ENCODE data around the gene SOCS1.
A peak's percentile ranks its signal among the peaks of the same experiment; 100 is the strongest.

The SOCS1 gene

DNA sequence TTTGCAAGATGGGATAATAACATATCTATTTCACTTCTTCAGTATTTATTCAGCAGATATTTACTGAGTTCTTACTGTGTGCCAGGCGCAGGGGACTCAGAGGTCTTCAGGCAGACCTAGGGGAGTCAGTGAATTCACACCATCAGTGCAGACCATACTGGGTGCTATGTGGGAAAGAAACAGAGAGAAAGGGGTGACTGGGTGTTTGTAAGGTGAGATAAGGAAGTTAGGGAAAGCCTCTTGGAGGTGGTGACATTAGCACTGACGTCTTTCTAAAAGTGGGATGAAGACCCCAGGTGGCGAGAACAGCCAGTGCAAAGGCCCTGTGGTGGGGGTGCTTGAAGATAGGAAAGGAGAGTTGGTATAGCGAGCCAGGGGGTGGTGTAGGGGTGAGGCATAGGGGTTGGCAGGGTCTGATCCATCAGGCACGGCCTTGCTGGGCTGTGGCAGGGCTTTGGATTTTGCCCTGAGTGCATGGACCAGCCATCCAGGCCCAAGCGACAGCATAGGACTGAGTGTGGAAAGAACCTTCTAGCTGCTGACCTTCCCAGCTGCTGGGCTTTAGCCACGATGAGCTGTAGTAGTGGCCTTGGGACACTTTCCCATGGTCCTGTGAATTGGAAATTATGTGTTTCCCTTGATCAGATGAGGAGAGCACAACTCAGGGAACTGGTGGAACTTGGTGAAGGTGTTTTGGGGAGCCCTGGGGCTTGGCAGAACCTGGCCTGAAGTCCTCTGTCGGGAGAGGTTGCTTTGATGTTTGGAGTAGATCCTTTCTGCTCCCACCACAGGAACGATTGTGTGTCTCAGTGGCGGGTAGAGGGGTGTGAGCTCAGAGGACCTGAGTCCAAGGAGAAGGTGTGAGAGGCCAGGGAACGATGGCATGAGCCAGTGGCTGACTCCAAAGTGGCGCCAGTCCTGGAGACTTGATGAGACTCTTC is 3.9 kb upstream of the SOCS1 start:
- DNase-seq = no peak

DNA sequence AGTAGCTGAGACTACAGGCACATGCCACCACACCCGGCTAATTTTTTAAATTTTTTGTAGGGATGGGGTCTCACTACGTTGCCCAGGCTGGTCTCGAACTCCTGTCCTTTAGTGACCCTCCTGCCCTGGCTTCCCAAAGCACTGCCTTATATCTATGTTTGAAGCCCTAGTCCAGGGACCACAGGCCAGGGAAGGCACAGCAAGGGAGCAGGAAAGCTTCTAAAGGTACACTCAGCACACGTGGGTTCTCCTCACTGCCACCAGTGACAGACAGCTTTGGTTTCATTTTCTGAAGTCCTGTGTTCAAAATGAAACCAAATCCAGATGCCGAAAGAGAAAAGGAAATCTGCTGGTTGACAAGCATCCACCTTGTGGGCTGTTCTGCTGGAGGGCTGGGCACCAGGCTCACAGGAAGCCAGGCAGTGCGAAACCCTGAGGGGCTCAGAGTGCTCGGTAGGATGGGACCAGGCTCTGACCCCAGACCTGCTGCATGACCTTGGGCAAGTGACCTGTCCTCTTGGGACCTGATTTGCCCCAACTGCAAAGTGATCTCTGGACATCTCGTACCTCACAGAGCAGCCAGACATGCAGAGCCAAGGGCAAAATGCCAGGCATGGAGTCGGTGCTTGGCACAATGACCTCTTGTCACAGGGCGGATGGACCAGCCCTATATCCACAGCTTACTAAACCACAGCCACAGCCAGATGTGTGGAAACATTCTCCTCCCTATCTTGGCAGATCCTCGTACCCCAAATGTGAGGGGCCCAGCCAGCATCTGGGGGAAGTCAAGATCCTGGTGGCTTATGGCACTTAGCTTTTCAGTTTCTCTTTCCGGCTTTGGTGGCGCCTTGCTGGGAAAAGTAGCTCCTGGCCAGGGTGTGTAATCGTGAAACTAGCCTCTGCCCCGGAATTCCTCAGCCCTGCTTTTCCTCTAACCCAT is 2.8 kb upstream of the SOCS1 start:
- peak in 1 of 2 donors; percentile 67 for DNase-seq

DNA sequence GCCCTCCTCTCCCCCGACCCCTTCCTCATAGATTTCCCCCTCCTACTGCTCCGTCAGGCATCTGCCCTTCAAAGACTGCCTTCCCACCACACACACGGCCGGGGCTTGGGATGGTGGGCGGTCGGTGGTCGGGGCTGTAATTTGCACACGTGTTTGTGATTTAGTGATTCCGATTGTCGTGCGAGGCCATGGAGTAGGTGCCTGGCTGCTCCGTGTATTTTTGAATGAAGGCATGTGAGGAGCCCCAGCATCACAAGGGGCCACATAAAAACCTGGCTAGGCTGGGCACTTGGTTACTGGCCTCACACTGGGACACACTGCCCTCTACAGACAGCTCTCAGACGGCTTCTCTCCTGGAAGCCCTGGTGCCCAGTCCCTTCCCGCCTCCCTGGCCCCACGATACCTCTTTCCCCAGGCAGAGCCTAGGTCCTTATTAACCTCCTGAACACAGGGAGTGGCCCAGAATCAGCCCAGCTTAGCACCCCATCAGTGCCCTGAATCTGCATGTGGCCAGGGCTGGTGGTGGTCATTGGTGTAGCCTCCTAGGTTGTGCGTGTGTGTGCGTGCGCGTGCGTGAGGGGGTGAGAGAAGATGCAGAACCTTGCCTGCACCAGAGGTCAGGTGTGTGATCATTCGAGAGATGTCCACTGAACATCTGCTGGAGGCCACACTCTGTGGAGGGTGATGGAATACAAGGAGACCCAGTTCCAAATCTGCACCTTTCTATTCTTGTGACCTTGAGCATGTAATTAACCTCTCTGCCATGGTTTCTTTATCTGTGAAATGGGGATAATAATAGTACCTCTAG is 1.3 kb upstream of the SOCS1 start:
- DNase-seq = peak; percentile 68 to 69

- no peak for DNase-seq
Observed at GRCh38 chr16:11256661-11257130, 692 bp upstream of the SOCS1 start.

GRCh38 chr16:11254913-11255736 is 879 bp downstream of the SOCS1 start:
- DNase-seq = peak; percentile 67

- no peak for DNase-seq
Observed at GRCh38 chr16:11253995-11254912, 1.8 kb downstream of the SOCS1 start.

- DNase-seq = peak; percentile 57 to 64
Observed at GRCh38 chr16:11253009-11253994, 2.7 kb downstream of the SOCS1 start.

GRCh38 chr16:11252482-11252931 is 3.5 kb downstream of the SOCS1 start:
- DNase-seq = no peak

GRCh38 chr16:11251525-11252481 is 4.2 kb downstream of the SOCS1 start:
- DNase-seq = peak; percentile 79

GRCh38 chr16:11250786-11251524 is 5.0 kb downstream of the SOCS1 start:
- DNase-seq = no peak

DNA sequence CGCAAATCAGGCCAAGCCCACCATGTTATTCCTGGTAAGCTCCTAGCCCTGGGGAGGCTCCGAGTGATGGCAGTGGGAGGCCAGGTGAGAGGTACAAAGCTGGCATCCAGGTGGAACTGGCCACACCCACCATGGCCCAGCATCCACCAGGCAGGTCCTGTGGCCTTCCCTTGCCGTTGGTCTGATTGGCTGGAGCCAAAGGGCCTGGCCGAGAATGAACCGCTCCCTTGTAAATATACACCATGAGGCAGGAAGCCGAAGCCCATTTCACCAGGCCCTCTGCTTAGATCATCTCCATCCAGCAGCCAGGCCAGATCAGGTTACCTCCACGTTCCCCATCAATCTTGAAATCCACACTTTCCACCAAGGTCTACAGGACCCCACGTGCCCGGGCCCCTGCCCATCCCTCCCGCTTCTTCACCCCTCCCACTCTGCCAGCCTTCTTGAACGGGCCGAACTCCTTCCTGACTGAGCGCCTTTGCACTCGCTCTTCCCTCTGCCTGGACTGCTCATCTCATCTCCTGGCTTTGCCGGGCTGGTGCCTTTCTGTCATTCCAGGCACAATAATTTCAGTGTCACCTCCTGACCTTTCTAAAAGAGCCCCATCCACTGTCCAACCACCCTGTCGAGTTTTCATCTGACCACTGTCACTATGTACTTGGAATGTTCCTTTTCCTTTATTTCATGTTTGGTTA is 5.8 kb downstream of the SOCS1 start:
- no peak for DNase-seq

- DNase-seq = no peak
Observed at GRCh38 chr16:11249233-11250061, 6.6 kb downstream of the SOCS1 start.

- no peak for DNase-seq
Observed at GRCh38 chr16:11248133-11248532, 7.9 kb downstream of the SOCS1 start.

- DNase-seq = no peak
Observed at GRCh38 chr16:11245988-11246387, 10.0 kb downstream of the SOCS1 start.

- no peak for DNase-seq
Observed at GRCh38 chr16:11245222-11245737, 10.7 kb downstream of the SOCS1 start.

Data from CD4-positive, alpha-beta T cell treated with Interleukin-1 beta for 1 hour (primary cell).